Activated CD4-positive, alpha-beta memory T cell treated with anti-CD3 and anti-CD28 coated beads, Interleukin-2, amount 10 ng/mL, durations not matched to agents 7 days and 5 days (primary cell): ENCODE measurements around the gene PPME1. TPM values are rescaled to one million over a fixed set of nuclear protein-coding genes. Genes with fewer than 3 reads are reported as not detected.

Experiments
- total RNA-seq, 2 experiments: library from RNA; stranded (reverse); gene quantifications; one replicate each; pipeline ENCODE4 v1.2.3, GENCODE V29; 2021

The PPME1 gene
- total RNA-seq, 2 experiments from 2014 or later: 27.3 to 28.0 TPM

Other genes with a start within 250 kb of the PPME1 start
- not detected for gene DNAJB13, start 220.3 kb upstream of the PPME1 start, total RNA-seq
- gene UCP2, start 188.4 kb upstream of the PPME1 start, total RNA-seq: 100 to 1,000 TPM; 400 to 407 TPM
- gene UCP3, start 162.2 kb upstream of the PPME1 start, total RNA-seq: 1 to 10 TPM; 1.8 to 2.4 TPM
- 10 to 100 TPM; 30.8 to 32.2 TPM for gene C2CD3, start 287 bp upstream of the PPME1 start, total RNA-seq
- not detected for gene P4HA3, start 140.4 kb downstream of the PPME1 start, total RNA-seq
- 1 to 10 TPM; 8.7 to 9.3 TPM for gene PGM2L1, start 227.1 kb downstream of the PPME1 start, total RNA-seq